GM18505 (cell line): ENCODE results near the gene ASIC2.
"Not testable (repeated sequence)": the region's sequence is repeated elsewhere in the genome, so short reads cannot be mapped to it uniquely, and the experiment has no call there.

Experiments
- ATAC-seq: cut with Tn5 transposase; IDR thresholded peaks from one replicate; pipeline ENCODE4 v1.9.1; 2021; ENCODE audit not compliant: unreplicated experiment
- POLR2A ChIP-seq: IDR thresholded peaks from 4 replicates; pipeline ENCODE4 v1.6.1; 2011; ENCODE audit warnings: borderline replicate concordance; ENCODE audit not compliant: insufficient read depth, insufficient read length; ENCODE audit errors: extremely low read depth

The ASIC2 gene

DNA sequence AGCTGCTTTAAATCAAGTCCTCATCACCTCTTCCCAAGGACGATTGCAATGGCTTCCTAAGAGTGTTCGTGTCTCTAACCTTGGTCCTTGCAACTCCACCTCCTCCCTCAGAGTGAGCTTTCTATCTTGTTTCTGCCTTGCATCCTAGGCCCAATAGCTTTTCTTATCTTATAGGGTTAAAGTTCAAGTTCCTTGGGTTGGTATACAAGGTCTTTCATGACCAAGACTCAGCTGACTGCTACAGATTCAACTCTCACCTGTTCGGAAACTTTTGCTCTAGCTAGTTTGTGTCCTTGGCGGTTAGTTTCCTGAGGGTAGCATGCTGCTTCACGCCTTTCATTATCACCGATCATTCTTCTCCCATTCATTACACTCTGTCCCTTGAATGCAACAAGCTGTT is 290.8 kb downstream of the ASIC2 start:
- TF ChIP-seq POLR2A, result no peak

GRCh38 chr17:32998887-32999228 is 294.2 kb downstream of the ASIC2 start:
- no peak for TF ChIP-seq POLR2A
- ATAC-seq, result no peak

More for the DNA sequence above, 290.8 kb downstream of the ASIC2 start:
- no peak for ATAC-seq

DNA sequence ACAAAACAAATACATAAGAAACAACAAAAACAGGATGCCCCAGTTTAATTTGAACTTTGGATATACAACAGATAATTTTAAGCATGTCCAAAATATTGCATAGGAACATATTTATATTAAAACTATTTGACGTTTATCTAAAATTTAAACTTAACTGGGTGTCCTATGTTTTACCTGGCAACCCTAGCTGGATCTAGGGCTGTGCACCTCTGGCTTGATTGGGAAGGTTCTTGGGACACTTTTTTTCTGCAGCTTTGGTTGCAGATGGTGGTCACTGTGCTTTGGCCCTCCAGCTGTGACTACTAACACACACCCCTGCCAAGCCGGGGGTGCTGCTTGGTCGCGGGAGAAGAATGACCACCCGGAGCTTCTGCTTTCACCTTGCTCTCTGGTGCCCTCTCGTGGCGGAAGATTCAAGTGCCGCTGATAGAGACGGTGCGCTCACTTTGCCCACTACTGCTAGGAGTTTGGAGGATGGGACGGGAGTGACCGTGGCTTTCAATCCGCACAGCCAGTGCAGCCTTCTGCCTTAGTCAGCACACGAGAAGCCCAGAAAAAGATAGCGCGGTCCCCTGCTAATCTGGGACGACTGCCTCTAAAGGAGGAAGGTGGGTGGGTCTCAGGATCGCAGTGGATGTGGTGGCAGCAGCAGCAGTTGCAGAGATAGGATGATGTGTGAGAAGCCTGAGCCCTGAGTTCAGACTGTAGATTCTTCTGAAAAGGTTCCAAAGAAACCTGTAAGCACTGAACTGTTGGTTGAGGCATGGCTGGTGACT is 294.8 kb downstream of the ASIC2 start:
- no peak for TF ChIP-seq POLR2A
- ATAC-seq, result no peak

DNA sequence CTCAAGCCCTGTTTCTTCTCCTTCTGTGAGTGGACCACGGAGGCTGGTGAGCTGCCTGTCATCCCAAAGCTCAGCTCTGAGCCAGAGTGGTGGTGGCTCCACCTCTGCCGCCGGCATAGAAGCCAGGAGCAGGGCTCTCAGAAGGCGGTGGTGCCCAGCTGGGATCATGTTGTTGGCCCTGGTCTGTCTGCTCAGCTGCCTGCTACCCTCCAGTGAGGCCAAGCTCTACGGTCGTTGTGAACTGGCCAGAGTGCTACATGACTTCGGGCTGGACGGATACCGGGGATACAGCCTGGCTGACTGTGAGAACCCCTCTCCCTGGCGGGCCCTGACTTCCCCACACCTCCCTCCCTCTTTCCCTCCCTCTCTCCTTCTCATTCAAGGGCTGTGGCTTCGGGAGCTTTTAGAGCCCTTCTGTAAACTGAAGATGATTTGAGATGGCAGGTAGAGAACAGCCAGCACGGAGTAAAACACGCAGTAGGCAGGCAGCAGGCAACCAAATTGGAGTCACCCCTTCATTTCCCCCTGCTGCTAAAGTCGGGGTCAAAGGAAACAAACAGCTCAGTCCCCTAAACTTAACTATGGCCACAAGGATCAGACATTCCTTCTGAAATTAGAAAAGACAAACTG is 297.6 kb downstream of the ASIC2 start:
- TF ChIP-seq POLR2A, result no peak
- ATAC-seq, result no peak

DNA sequence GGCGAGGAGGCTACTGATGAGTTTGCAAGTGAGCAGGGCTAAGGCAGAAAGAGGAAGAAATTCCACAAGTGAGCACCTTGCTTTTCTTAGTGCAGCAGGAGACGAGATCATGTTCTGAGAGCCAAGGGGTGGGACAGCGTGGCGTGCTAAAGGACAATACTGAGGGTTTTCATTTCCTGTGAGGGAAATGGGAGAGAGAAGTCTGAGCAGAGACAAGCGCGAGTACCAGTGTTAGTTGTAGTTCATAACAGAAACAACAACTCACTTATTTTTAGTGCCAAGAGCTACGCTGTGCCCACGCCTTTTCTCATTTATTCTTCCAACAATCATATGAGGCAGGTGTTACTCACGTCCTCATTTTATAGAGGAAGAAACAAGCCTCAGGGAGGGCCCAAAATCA is 299.1 kb downstream of the ASIC2 start:
- no peak for ATAC-seq
- no peak for TF ChIP-seq POLR2A

GRCh38 chr17:32992321-32993033 is 300.6 kb downstream of the ASIC2 start:
- no peak for TF ChIP-seq POLR2A
- ATAC-seq, result no peak

DNA sequence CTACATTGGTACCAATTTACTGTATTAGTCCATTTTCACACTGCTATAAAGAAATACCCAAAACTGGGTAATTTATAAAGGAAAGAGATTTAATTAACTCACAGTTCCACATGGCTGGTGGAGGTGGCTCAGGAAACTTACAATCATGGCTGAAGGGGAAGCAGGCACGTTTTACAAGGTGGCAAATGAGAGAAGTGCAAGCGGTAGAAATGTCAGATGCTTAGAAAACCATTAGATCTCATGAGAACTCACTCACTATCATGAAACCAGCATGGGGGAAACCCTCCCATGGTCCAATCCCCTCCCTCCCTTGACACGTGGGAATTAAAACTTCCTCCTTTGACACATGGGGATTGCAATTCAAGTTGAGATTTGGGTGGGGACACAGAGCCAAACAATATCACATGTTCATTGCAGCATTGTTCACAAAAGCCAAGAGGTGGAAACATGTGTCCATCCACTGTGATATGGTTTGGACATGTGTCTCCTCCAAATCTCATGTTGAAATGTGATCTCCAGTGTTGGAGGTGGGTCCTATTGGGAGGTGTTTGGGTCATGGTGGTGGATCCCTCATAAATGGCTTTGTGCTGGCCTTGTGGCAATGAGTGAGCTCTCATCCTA is 304.5 kb downstream of the ASIC2 start:
- no peak for TF ChIP-seq POLR2A
- no peak for ATAC-seq

DNA sequence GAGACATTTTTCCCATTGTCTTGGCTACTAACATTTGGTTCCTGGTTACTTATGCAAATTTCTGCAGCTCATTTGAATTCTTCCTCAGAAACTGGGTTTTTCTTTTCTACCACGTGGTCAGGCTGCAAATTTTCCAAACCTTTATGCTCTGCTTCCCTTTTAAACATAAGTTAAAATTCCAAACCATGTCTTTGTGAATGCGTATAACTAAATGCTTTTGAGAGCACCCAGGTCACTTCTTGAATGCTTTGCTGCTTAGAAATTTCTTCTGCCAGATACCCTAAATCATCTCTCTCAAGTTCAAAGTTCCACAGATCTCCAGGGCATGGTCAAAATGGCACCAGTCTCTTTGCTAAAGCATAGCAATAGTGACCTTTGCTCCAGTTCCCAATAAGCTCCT is 305.2 kb downstream of the ASIC2 start:
- not testable (repeated sequence) for ATAC-seq

GRCh38 chr17:32987453-32987805 is 305.7 kb downstream of the ASIC2 start:
- not testable (repeated sequence) for ATAC-seq

- no peak for ATAC-seq
- TF ChIP-seq POLR2A, result no peak
These were observed 307.9 kb downstream of the ASIC2 start for GRCh38 chr17:32985050-32985756.

GRCh38 chr17:32981611-32982010 is 311.5 kb downstream of the ASIC2 start:
- ATAC-seq, result not testable (repeated sequence)

DNA sequence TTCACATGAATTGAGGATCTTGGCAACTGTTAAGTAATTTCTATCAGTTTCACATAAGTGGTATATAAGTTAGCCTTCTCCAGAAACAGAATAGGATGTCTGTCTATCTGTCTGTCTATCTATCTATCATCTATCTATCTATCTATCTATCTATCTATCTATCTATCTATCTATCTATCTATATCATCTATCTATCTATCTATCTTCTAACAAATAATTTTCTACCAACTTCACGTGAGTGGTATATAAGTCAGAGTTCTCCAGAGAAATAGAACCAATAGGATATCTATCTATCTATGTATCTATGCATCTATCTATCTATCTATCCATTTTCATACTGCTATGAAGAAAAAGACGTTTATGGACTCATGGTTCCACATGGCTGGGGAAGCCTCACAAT is 312.9 kb downstream of the ASIC2 start:
- no peak for TF ChIP-seq POLR2A
- ATAC-seq, result no peak

- no peak for ATAC-seq
- TF ChIP-seq POLR2A, result no peak
These were observed 316.5 kb downstream of the ASIC2 start for GRCh38 chr17:32976605-32977004.

DNA sequence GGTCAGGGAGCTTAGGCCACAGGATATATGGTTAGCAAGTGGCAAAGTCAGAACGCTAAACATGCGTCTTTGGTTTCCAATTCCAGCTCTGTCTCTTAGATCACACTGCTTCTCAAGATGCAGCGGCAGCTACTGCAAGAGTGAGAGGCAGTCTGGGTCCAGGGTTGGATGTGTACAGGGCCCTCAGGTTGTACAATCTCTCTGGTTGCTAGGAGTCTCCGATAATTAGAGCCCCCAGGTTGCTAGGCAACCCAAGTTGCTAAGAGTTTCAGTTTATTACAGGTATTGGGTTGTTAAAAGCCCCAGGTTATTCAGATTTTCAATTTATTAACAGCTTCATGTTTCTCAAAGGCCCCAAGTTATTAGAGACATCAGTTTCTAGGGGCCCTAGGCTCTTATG is 317.0 kb downstream of the ASIC2 start:
- ATAC-seq, result no peak

DNA sequence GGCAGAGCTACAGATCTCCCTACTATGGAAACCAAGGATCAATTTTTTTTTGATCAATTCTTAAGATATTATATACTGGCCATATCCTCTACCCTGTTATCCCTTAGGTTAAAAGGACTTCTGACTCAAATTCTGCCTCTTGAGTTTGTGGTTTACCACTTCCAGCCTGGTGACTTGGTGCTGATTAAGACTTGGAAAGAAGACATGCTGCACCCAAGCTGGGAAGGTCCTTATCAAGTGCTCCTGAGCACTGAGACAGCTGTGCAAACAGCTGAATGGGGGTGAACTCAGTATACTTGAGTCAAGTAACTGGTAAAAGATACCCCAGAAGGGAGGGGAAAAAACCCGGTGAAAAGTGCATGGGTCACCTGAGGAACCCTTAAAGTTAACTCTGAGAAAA is 321.9 kb downstream of the ASIC2 start:
- no peak for TF ChIP-seq POLR2A
- no peak for ATAC-seq

More for the DNA sequence above, 317.0 kb downstream of the ASIC2 start:
- no peak for TF ChIP-seq POLR2A
